Measurements from ENCODE around the gene PID1.

The PID1 gene

DNA sequence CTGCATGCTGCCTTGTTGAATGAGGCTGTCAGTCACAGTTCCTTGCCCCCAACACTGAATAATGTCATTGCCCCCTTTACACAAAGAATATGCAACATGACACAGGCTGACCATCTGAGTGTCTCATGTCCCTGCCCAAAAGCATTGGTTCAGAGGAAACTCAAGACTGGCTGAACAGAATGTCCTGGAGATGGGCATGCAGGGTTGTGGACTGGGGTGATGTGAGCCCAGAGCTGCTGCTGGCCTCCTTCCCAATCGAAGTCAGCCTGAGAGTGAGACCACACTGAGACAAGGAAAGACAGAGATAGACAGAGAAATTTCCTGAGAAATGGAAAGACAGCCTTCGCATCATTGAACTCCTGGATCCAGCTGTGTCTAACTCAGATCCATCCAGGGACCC, 110.1 kb downstream of the PID1 start:
- no peak for DNase-seq

DNA sequence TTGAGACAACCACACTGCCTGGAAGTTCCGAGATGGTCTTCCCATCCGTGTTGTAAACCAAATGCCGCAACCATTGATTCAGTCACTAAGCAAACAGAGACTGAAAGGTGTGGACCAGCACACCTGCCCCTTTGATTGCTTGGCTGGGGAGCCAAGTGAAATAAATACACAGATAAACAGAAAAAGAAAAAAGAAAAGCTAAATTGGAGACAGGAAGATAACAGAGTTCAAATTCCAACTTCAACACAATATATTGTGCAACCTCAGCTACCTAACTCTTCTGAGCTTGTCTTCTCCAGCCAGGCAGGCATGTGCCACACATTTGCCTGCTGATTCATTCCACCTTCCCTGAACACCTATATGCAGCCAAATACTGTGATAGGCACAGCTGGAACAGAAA, 110.9 kb downstream of the PID1 start:
- no peak for DNase-seq

DNA sequence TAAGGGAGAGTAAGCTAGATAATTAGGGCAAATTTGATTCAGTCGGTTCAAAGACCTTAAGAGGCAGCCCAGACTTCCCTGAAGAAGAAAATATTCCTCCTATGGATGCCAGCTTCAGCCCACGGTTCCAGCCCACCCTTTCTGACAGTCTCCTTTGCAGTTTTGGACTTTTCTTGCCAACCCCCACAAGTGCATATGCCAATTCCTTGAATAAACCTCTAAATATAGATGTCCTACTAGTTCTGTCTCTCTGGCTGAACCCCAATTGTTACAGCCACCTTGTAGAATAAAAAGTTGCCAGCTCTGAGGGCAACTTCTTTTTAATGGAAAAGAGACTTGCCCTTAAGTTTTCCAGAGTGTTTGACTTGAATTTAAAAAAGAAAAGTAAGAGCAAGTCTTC, 111.7 kb downstream of the PID1 start:
- DNase-seq: no peak

DNA sequence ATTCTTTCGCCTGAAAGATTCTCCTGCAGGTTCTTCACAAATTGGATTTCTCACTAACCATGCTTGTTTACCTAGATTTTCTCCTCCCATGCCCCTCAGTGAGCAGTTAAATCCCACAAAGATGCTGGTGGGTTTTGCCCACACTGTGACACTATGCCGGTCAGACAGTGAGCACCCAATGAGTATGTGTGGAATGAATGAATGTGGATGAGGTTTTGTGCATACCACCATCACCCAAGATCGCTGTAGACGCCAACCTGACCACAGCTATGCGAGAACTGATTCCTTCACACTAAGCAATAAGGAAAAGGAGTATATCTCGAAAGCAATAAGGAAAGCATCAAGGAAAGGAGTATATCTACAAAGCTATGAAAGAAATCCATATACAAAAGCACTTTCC, 116.7 kb downstream of the PID1 start:
- DNase-seq: no peak

DNA sequence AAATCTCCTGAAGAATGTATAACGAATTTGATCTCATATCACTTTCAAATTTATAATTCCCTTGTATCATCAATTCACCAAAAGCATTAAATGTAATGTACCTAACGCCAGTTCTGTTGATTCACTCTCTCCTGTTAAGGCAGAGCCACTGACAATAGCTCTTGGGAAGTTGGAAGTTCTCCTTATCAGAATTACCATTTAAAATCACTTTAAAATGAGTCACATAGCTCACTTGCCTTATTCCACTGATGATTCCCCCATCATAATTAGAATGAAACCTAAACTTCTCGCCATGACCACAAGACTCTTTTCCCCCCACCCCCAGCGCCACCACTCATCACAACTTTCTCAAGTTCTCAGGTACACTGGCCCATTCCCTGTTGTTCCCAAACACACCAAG, 117.1 kb downstream of the PID1 start:
- no peak for DNase-seq

DNA sequence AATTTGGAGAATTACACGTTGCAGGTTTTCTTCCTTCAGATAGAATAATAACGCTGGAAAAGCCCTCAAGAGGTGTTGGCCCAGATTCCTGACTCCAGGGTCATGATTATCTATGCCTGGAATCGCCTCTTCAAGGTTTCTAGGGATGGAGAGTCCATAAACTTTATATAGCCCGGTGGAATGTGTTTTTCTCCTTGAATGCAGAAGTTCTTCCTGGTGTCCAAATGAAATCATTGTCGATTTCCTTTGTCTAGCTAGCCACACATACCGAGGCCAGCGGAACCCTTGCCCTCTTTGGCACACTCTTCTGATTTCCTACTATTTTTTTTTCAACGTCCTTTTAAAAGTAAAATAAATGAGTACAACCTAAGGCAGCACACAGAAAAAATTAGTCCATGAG, 117.8 kb downstream of the PID1 start:
- DNase-seq: no peak

DNA sequence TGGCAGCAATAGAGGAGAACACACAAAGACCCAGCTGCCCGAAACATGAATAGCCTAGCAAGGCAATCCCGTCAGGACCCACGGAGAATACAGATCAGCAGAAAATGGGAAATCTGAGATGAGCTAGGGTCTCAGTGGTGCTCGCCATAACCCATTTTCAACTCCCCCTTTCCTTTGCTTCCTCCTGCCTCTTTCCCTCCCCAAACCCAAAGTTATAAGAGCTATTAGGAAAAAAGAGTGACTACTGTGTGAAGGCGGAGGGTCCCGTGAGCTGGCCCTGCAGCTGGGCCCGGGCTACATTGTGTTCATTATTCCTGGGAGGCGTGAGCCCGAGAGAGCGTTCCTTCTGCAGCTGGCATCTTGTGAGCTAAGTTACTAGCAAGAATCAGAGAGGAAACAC, 118.4 kb downstream of the PID1 start:
- no peak for DNase-seq

DNA sequence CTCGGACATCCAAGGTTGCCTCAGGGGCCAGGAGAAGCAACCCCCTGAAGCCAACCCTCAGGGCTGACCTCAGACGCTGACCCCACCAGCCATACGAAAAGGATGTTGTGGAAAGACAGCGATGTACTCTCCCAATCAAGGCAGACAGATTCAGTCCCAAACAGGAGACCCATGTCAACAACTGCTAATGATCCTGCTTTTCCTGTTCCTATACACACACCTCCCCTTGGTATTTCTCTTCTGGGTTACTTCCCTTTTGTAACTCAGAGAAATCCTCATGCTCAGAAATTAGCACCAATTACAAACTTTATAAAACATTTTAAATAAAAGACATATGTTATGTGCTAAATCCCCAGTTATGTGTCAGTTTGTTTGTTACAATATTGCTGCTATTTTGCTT, 120.8 kb downstream of the PID1 start:
- no peak for DNase-seq

DNA sequence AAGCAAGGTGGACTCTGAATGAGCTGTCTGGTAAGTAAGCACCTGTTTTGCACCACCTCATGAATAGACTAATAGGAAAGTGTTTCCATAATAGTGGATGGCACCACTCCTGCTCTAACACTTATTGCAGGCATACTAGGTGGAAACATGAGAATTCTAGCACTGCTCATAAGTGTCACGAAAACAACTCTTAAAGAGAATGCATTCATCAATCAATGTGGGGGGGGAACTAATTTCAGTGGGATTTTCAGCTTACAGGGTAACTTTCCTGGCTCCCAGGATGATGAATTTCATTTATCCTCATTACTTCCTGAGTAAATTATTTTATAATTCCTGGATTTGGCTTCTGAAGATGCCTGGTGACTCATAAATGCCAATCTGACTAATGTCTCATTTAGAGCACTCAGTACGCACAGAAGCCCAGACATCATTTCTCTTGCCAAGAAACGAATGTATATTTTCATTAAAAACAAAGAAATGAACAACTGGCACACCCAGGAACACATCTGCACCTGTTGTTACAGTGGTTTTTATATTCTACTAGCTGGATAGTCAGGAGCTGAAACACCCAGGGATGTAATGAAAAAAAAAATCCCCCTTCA, 129.6 kb downstream of the PID1 start:
- DNase-seq: no peak

DNA sequence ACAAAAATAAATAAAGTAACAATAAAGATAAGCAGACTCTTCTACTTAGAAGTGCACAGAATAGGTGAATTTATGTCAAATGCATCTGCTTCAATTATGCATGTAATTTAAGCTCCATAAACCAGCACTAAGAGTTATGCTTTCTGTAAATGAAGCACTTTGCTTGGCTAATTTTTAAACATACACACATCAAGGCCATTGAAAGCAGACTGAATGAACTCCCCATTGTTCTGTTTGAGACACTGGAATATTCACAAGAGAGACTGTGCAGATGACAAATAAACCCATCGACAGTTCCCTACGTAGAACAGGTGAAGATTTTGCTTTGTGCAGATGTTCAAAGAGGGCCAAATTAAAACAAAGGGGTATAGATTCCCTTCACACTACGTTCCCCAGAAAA, 133.4 kb downstream of the PID1 start:
- no peak for DNase-seq

DNA sequence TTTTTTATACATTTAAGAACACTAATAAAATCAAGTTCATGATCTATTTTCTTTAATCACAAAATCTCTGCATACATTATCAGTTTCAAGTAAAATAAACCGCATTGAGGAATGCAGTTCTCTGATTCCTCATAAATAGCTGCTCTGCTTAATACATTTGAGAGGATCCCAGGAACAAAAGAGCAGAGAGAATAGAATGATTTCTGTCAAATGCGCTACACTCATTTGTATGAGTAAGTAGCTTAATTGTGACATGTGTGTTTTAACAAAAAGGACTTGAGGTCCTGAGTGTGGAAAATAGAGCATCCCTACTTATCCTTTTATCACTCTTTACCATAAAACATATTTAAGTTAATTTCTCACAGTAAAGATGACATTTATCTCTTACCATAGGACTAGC, 134.0 kb downstream of the PID1 start:
- DNase-seq: no peak

DNA sequence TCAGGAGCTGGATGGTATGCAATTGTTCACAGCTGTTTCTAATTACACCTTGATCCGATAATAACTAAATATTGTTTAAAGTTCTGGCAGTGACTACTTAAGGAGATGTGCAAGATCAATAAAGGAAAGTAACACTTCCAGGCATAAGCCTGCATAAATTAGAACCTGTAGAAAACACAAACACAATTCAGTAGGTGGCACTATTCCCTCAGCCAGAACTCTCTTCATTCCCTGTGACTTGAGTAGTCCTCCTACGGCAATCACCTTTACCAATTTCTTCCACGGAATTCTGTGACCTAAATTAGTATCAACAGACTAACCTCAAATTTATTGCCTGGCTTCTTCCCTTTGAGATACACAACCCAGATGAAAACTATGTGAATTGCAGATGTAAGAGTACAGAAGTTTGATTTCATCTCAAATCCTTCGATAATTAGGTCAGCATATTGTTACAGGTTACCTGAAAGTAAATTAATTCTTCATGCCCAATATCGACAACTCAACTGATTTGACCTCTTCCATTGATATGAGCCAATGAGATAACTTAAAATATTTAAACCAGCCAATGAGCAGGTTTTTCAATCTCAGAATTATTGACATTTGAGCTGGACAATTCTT, 137.8 kb downstream of the PID1 start:
- DNase-seq: peak; percentile 45

DNA sequence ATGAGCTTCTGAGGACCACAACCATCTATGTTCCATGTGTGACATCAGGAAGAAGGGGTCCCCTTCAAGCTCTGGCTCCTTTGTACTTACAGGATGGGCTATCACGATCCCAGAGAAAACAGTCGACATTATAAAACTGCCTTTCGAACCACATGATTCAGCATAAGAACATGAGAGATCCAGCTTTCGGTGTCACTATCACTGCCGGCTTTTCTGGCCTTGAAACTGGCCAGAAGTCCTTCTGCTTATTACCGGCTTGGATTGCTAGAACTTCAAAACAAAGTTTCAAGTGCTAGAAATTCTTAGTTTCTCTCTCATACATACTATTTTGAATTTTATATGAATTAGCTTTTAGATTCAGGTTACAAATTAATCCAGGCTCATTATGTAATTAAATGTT, 138.9 kb downstream of the PID1 start:
- DNase-seq: no peak

DNA sequence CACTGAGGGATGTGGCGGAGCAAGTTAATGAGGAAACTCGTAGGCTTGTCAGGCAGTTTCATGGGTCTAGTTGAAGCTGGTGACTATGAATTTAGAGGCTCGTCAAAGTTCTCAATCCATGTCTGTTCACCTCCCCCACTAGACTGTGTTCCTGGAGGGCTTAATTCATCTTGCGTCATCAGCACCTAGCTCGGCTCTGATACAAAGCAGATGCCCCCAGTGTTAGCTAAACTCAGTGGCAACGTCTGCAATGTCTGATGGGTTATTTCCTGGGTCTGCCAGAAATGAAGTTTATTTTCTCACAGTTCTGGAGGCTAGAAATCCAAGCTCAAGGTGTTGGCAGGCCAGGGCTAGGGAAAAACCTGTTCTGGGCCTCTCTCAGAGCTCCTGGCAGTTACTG, 140.6 kb downstream of the PID1 start:
- DNase-seq: no peak

DNA sequence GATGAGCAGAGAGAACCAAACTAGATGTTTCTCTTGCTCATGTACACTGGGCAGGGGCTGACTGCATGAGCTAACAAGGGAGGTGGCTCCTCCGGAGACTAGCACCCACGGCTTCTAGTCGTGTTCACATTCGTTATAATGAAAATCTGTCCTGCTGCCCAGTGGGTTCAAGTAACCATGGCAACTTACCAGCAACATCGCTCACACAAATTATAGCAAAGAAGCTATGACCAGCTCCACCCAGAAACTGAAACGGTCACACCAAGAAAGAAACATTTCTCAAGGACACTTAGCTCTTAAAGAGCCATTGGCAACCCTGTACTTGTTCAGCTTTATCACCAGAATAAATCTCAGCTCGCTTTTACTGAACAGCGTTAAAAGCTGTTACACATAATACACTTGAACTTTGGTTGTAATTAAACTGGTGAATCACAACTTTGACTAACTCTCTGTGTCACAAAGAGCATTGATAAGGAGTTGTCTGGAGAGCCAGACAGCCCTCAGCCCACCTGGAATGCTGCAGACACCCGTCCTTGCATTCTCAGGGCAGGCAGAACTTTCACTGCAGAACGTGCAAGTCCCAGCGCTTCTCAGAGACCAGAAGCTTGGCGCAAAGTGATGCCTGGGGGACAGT, 141.2 kb downstream of the PID1 start:
- peak; percentile 39 for DNase-seq

DNA sequence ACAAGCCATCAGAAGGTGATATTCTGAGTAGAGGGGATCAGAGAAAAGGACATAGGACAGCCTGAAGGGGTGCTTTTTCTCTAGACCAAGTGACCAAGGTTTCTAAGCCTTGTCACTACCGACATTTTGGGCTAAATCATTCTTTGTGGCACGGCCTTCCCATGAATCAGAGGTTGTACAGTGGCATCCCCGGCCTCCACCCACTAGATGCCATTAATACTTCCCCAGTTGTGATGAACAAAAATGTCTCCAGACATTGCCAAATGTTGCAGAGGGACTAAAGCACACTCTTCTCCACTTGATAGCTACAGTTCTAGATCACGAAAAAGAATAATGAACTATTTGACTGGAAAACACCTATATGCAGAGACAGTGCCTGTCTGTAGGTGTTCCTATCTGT, 143.6 kb downstream of the PID1 start:
- DNase-seq: no peak

DNA sequence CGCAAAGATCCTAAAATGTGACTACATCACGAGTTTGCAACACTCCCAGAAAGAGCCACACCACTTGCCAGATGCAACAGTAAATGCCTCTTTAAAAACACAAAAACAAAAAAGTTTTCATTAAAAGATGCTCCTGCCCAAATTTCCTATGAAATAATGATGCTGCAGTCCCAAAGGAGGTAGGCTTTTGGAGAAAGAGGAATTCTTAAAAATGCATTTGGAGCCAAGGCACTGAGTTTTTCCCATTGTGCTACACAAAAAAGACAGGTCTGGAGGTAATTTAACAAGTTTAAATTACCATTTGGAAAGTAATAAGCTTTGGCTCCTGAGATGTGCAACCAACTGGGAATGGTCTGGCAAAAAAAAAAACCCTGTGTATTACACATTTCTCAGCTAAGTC, 145.0 kb downstream of the PID1 start:
- DNase-seq: no peak

DNA sequence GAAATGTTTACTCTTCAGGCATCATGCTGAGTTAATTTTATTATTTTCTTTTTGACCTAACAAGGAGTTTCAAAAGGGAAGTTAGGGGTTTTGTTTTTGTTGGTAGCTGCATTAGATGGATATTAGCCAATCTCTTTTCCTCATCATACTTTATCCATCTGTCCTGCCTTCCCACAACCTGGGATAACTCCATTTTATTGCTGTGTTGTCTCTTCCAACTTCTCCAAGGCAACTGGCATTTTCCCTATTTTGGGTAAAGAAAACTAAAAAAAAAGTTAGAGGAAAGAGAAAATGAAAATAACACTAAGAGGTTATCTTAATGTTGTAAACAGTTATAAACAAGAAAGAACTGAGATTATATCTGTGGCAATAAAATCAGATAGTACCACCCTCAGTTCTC, 147.0 kb downstream of the PID1 start:
- no peak for DNase-seq

DNA sequence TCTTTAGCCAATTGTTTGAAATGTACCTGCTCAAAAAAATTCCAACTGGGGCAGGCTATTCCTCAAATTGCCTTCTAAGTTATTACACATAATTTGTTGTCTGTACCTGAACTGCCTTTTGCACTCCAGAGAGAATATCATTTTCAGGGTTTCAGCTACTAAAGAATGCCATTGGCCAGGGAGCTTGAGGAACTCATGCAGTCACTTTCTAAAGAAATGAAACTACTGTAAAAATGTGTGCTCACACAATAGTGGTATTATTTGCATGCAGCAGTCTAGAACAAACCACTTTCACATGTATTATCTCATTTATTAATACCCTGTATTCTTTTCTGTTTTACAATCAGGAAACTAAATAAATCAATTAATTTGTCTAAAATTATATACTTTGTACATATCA, 152.2 kb downstream of the PID1 start:
- DNase-seq: no peak

DNA sequence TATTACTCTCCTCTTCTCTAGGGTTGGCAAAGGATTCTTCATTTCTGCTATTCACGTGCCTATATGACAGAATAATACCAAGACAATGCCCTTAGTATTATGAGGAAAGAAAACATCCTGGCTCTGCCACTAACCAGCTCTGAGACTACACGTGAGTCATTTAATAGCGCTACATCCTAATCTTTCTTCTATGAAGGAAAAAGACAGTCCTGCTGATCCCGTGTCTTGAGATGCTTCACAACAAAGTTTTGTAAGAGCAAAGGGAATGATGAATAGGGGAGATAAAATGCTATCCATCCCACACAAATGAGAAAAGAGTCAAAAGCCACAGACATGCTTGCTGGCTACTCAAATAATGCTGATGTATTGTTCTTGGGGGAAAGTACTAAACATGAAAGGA, 152.8 kb downstream of the PID1 start:
- DNase-seq: no peak

DNA sequence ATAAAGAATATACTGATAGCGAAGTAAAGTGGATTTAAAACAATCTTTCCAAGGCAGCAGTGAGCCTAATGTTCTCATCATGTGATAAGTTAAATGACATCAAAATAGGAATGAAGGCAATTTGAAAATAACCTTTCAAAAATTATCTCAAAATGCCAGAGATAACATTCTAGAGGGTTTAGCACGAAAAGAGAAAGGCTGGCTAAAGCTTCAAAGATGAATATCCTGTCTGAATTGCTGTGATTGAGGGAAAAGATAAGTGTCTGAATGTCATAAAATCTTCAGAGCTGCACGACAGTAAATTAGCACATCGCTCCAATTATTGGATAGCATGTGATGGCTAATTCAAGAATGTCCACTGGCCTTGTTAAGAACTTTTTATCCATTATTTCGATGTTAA, 159.3 kb downstream of the PID1 start:
- no peak for DNase-seq

DNA sequence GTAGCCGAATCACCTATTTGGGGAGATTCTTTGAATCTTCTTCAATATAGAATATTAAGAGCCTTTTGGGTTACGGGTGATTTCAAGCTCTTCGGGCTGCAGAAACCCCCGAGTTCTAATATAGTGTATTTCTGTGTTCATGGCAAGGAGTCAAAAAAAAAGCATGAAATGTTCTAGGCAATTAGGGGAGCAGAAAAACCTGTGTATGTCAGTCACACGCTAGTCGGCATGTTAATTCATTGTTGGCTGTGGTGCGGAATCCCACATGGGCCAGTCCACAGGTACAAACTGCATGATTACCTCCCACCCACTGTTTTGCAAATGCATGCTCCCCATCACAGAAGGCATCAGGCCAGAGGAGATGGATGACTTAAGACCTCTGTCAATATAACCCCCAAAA, 161.9 kb downstream of the PID1 start:
- DNase-seq: no peak

DNA sequence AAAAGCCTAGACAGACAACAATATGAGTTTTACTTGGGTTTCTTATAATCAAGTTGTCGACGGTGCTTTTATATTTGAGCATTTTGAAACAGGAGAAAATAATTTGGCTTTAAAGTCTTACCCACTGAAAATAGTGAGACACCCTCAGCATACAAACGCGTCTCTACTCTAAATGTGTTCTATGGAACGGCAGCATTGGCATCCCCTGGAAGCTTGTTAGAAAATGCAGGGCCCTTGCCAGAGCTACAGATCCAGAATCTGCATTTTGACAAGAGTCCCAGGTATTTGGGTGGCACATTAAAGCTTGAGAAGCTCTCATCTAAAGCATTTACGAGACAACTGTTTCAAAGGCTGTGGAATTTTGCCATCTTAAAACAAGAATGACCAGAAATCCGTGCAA, 163.5 kb downstream of the PID1 start:
- no peak for DNase-seq

DNA sequence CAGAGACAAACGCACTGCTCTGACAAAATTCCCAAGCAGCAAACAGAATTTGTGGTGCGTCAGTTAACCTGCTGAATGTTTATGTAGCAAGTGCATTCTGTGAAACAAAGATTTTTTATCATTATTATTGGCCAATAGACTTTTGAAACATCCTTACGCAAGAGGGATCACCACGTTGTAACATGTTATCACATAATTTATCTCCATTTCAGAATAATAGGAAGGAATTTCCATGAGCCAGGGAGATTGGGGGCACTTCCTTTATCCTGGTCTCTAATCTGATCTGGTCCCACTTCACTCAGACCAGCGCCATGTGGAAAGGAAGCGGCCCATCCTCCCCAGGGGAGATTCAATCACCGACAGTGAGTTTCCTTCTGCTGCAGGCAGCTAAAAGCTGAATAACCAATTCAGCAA, 166.1 kb downstream of the PID1 start:
- DNase-seq: no peak

DNA sequence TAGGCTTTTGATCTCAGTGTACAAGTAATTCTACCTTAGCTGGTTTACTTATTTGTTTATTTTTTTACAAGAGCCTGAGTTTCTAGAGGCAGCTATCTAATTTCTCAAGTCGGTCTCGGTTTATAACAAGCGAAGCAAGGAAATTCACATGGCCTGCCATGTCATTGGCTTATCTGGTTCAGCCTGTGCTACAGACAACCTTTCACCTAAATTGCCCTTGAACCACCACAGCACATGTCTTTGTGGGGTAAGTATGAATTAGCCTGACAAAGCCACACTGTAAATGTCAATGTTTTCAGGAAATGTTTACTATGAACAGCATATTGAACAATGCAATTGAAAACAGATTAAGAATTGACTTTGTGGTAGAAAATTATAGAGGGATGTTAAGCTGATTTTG, 167.1 kb downstream of the PID1 start:
- no peak for DNase-seq
